ENCODE results near the gene TACC2. TPM values are rescaled to one million over a fixed set of nuclear protein-coding genes. Genes with fewer than 3 reads are reported as not detected.

Gene TACC2
- total RNA-seq, 2 experiments from 2014 or later = not detected

GRCh38 chr10:122273966-122274545 lies 285.1 kb downstream of the TACC2 start:
- Mint-ChIP-seq H3K4me1 (ENCODE audit: low read depth) (no peaks in the 10 kb centered on the region), H3K27me3 (peaks cover 1% of the 10 kb centered on the region), H3K27ac (no peak overlapping the region), H3K4me3 (no peak overlapping the region), H3K9me3 (no peaks in the 10 kb centered on the region), H3K36me3 (ENCODE audit: low read depth) (no peaks in the 10 kb centered on the region)
- no peak for ATAC-seq
- no peak for TF ChIP-seq CTCF (IDR thresholded peaks at IDR 0.05)
- intact Hi-C loops (cut with micrococcal nuclease) = no loop called here
- CTCF ChIA-PET = interaction anchor here (1.1 kb wide), 1 partner anchor 291 kb away, joined by 3 read pairs; no protein-coding TSS in a partner anchor
- DNase-seq = no peak
- POLR2A ChIA-PET = no interaction called here

GRCh38 chr10:122276611-122277208 lies 287.7 kb downstream of the TACC2 start:
- DNase-seq = no peak
- Mint-ChIP-seq H3K27ac (no peak overlapping the region), H3K36me3 (ENCODE audit: low read depth) (no peaks in the 10 kb centered on the region), H3K4me1 (ENCODE audit: low read depth) (no peaks in the 10 kb centered on the region), H3K27me3 (peaks cover 5% of the 10 kb centered on the region), H3K4me3 (no peak overlapping the region), H3K9me3 (no peaks in the 10 kb centered on the region)
- POLR2A ChIA-PET = interaction anchor here (0.8 kb wide), 1 partner anchor 18 kb away, joined by 3 read pairs; no protein-coding TSS in a partner anchor
- ATAC-seq = no peak
- intact Hi-C loops (cut with micrococcal nuclease) = no loop called here
- TF ChIP-seq CTCF (IDR thresholded peaks at IDR 0.05) = no peak
- CTCF ChIA-PET = interaction anchor here (1.2 kb wide), 2 partner anchors 9 to 289 kb away, joined by 3 to 5 read pairs; no protein-coding TSS in a partner anchor

DNA sequence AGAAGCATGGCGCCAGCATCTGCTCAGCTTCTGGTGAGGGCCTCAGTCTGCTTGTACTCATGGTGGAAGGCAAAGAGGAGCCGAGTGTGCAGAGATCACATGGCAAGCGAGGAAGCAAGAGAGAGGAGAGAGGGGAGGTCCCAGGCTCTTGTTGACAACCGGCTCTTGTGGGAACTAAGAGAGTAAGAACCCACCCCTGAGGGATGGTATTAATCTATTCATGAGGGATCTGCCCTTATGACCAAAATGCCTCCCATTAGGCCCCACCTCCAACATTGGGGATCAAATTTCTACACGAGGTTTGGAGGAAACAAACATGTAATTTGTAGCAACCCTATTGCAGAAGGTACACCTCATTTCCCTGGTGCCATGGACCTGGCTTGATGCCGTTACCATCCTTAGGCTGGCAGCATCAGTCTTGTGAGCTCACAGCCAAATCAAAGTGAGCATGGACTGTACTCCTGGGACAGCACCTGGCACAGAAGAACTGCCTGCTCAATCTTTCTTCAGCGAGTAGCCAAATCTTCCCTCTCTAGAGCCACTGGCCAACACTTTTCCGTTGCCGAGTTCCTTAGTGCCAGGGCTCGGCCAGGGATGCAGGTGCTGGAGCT lies 288.7 kb downstream of the TACC2 start:
- no peak overlapping the region for H3K27ac Mint-ChIP-seq
- H3K36me3 Mint-ChIP-seq (ENCODE audit: low read depth) = no peaks in the 10 kb centered on the region
- intact Hi-C loops (cut with micrococcal nuclease) = no loop called here
- ATAC-seq (no peak), DNase-seq (no peak)
- H3K27me3 Mint-ChIP-seq = peaks cover 9% of the 10 kb centered on the region
- no peaks in the 10 kb centered on the region for H3K9me3 Mint-ChIP-seq
- no peak overlapping the region for H3K4me3 Mint-ChIP-seq
- POLR2A ChIA-PET = no interaction called here
- CTCF ChIA-PET = interaction anchor here (1.2 to 2.8 kb wide), 2 partner anchors 9 to 288 kb away, joined by 3 to 17 read pairs; no protein-coding TSS in a partner anchor
- no peaks in the 10 kb centered on the region for H3K4me1 Mint-ChIP-seq (ENCODE audit: low read depth)
- TF ChIP-seq CTCF (IDR thresholded peaks at IDR 0.05) = no peak

DNA sequence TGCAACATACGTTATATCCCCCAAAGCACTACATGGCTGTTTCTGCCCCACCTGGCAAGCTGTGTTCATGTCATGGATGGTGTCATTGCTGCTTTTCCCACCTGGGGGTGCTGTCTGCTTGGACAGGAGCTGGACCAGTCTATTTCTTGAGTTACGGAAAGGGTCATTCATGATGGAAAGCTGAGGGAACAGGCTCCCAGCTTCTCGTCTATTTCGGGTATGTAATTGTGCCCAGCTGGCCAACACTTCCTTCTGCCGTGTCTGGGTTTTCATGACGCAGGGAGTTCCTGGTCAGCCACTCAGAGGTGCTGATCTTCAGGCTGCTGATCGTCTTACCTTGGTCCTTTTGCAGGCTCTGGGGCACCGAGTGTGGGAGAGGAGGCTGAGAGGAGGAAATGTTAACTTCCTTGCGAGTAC lies 290.8 kb downstream of the TACC2 start:
- intact Hi-C loops (cut with micrococcal nuclease) = no loop called here
- CTCF ChIA-PET = interaction anchor here (0.7 to 2.8 kb wide), 9 partner anchors 10 to 286 kb away, joined by 3 to 17 read pairs (median 4); no protein-coding TSS in a partner anchor
- H3K27me3 Mint-ChIP-seq = peaks cover 9% of the 10 kb centered on the region
- no peaks in the 10 kb centered on the region for H3K36me3 Mint-ChIP-seq (ENCODE audit: low read depth)
- DNase-seq (peak; percentile 45), ATAC-seq (no peak)
- no peak overlapping the region for H3K4me3 Mint-ChIP-seq
- TF ChIP-seq CTCF (IDR thresholded peaks at IDR 0.05) = no peak
- POLR2A ChIA-PET = no interaction called here
- no peaks in the 10 kb centered on the region for H3K4me1 Mint-ChIP-seq (ENCODE audit: low read depth)
- H3K27ac Mint-ChIP-seq = no peak overlapping the region
- no peaks in the 10 kb centered on the region for H3K9me3 Mint-ChIP-seq

- ChIA-PET POLR2A (no interaction called here), CTCF (interaction anchor here (1.0 to 2.8 kb wide), 7 partner anchors 12 to 285 kb away, joined by 3 to 17 read pairs (median 5); no protein-coding TSS in a partner anchor)
- Mint-ChIP-seq H3K27me3 (peaks cover 9% of the 10 kb centered on the region), H3K36me3 (ENCODE audit: low read depth) (no peaks in the 10 kb centered on the region), H3K9me3 (no peaks in the 10 kb centered on the region), H3K4me1 (ENCODE audit: low read depth) (no peaks in the 10 kb centered on the region), H3K4me3 (no peak overlapping the region), H3K27ac (no peak overlapping the region)
- ATAC-seq (no peak), DNase-seq (no peak)
- intact Hi-C loops (cut with micrococcal nuclease) = no loop called here
- no peak for TF ChIP-seq CTCF (IDR thresholded peaks at IDR 0.05)
Measured at GRCh38 chr10:122280156-122280555, 291.2 kb downstream of the TACC2 start.

Measured in activated CD8-positive, alpha-beta T cell treated with anti-CD3 and anti-CD28 coated beads for 36 hours (primary cell).